GM18873 (cell line): Measurements from ENCODE around the gene ALPK3.
"Not testable (repeated sequence)": the region's sequence is repeated elsewhere in the genome, so short reads cannot be mapped to it uniquely, and the experiment has no call there.

ENCODE experiments used
- ATAC-seq: cut with Tn5 transposase; IDR thresholded peaks from one replicate; pipeline ENCODE4 v1.9.1; 2021; ENCODE audit warnings: mild to moderate bottlenecking, moderate library complexity, moderate number of reproducible peaks; ENCODE audit not compliant: unreplicated experiment, low FRiP score

Gene ALPK3

DNA sequence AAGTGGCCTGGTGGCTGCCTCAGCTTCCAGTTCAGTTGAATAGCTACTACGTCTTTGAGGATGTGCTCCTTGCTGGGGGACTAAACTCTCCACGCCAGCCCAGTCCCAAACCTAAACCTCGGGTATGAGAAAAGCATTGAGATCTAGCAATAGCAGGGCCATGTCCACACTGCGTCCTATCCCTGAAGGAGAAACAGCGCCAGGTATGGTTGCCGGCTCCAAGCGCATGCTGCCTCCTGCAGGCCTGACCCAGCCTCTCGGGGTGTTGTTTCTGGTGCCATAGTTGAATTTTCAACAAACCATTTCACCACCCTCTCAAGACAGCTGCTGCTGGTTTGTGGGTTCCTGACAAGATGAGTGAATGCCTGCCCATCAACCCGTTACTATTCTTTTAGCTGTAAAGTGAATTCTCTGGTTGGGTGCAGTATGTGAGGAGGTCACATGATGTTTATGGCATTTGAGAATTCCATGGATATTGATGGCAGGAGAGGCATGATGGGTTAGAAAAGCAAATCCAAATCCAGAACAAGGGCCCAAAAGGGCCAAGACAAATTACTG lies 54.4 kb downstream of the ALPK3 start:
- no peak for ATAC-seq

DNA sequence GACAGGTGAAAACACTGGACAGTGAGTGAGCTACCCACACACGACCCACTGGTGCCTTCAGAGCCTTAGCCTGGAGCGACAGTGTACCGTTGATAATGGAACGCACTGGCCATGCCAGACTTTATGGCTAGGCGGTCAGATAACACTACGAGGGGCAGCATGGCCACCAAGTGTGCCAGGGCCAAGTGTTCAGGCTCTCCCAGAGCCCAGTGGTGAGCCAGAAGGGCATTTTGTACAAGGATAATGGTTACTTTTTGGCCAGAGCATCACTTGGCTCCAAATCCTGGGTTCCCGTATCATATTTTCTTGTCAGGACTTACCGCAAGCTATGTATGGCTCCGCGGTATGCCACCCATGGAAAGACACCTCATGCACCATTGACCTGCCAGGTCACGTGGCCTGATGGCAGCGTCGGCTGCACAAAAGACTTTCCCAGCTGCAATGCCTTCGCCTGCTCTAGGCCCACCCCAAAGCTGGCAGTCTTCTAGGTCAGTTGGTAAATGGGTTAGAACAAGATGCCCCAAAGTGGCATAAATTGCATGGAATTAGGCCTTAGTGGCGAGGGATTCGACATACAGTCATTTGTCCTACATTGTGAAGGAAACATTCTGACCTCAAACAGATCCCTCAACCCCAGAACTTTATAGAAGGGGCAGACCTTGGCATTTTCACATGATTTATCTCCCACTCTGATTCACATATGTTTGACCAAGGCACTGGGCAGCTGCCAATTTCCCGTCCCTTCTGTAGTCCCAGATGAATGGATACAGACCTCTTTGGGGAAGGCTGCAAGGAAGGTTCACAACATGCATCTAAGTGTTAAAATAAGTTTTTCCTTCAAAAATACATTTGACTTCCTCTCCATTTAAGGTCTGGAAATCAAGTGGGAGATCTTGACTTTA lies 55.1 kb downstream of the ALPK3 start:
- no peak for ATAC-seq

DNA sequence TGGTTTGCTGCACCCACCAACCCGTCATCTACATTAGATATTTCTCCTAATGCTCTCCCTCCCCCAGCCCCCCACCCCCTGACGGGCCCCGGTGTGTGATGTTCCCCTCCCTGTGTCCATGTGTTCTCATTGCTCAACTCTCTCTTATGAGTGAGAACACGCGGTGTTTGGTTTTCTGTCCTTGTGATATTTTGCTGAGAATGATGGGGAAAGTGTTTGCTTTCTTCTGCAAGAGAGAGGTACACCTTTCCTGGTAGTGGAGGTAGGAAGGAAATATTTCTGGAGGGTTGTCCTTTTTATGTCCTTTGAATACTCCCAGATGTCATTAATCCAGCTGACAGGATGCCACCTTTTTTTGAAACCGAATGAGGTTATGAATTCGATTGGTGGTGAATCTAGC lies 56.8 kb downstream of the ALPK3 start:
- no peak for ATAC-seq

DNA sequence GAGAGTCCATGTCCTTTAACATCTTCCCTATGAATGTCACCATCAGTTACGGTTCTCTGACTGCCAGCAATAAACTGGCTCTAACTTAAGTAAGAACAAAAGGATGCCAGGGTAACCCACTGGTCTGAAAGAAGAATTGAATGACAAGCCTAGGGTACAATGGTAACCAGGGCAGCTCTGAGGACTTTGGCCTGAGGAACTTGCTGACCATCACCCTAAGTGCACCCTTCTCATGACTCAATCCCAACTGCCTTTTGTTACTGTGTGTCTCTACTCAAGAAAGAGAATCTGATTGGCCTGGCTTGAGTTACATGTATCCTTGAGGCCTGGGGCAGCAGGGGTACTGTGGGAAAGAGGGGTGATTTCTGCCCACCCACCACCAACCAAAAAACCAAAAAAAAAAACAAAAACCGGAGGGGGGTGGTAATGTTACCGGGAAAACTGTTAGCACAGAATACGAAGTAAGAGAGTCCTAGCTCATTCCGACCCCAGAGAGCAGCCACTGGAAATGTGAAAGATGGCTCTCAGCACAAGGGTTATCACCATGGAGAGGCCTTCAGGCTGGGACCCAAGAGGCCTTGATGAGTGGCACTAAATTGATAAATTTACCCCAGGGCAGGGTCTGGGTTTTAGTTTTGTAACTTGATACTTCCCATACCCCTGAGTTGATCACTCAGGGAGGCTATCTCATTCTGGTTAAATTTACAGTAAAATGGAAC lies 58.0 kb downstream of the ALPK3 start:
- no peak for ATAC-seq

DNA sequence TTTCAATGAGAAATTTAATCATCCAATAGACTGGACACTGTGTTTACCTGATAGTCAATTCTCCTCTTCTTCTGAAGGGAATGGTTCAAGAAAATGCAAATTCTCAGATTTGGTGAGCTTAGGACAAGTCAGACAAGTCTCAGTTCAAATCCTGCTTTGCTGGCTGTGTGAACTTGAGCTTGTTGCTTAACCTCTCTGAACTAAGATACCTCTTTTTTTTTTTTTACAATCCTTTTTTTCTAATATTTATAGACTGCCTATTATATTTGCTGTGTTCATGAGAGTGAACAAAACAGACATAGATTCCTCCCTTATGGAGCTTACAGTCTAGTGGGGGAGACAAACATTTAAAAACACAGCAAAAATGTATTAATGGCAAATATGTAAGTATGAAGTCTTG lies 59.1 kb downstream of the ALPK3 start:
- no peak for ATAC-seq

DNA sequence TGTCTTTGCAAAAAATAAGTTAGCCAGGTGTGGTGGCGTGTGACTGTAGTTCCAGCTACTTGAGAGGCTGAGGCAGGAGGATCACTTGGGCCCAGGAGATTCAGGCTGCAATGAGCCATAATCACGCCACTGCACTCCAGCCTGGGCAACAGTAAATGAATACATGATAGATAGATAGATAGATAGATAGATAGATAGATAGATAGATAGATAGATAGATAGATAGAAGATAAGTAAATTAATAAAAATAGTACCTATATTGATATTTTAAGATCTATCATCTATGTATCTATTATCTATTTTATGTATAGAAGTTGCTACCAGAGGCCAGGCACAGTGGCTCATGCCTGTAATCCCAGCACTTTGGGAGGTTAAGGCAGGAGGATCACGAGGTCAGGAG lies 60.5 kb downstream of the ALPK3 start:
- ATAC-seq = not testable (repeated sequence)

DNA sequence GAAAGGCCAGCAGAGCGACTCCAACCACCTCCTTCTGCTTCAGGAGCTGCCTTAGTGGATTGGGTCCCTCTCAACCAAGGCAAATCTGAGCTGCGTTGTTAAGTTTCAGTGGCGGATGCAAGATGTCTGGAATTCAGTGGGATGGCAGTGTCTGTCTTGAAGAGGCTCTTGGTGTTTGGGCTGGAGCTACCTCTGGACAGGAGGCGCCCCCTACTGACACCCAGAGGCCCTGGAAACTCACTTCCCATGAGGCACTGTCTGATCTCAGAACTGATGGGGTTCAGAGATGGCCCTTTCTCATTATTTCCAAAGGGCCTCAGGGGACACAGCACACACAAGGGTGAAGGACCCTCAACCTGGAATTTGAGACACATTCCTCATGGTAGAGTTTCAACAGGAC lies 61.3 kb downstream of the ALPK3 start:
- no peak for ATAC-seq

DNA sequence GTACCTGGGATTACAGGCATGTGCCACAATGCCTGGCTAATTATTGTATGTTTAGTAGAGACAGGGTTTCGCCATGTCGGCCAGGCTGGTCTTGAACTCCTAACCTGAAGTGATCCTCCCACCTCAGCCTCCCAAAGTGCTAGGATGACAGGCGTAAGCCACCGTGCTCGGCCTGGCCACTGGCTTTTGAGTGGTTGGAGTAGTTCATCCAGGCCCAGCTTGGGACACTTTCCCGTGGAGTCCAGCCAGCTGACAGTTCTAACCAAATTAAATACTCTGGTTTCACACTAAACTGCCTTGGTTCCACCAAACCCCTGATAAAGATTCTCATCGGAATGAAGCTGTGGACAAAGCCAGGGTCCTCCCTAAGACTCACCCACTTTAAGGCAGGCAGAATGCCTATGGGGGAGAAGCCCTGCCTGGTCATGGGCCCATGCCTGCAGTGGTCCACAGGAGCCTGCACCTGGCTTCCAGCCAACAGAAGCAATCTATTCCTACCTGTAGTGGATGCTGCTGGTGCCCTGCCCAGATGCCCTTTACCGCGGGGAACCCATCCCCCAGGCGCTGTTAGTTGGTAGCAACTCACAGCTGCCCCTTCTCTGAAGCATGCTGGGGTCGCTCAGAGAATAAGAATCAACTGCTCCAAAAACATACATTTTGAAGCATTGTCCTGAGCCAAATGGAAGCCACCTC lies 62.1 kb downstream of the ALPK3 start:
- ATAC-seq = no peak

DNA sequence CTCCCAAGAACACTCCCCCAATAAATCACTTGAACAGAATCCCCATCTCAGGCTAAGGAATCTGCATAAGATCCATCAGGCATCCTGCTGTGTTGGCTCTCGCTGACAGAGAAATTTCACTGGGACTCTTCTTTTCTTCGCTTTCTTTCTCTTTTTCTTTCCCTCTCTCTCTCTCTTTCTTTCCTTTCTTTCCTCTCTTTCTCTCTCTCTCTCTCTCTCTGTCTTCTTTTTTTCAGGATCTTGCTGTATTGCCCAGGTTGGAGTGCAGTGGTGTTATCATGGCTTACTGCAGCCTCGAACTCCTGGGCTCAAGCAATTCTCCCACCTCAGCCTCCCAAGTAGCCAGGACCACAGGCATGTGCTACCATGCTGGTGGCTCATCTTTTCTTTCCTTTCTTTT lies 62.9 kb downstream of the ALPK3 start:
- no peak for ATAC-seq

DNA sequence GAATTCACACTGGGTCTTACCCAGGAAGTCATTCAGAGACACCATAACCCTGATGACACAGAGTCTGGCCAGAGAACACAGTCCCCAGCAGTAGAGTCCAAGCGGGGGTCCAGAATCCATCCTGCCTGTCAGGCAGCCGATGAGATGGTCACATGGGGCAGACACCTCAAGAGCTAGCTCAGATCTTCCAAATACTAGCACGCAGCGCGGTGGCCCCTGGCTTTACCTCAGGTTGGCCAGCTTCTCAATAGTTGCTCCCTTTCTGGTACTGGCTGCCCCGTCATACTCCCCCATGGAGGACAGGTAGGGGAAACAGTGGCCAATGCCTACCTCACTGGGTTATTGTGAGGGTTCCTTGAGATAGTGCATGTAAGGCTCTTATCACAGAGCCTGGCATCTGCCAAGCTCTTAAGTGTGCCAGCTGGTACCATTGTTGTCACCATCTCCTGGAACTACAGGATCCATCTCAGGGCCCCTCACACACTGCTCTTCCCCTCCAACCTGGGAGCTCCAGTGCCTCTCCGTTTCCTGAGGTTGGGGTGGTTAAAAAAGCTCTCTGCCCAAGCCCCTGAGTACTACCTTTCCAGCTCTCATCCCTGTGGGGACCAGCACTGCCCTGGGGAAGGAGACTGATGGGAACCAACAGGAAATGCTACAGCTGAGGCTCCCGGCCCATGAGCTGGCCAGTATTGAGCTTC lies 63.8 kb downstream of the ALPK3 start:
- ATAC-seq = no peak

DNA sequence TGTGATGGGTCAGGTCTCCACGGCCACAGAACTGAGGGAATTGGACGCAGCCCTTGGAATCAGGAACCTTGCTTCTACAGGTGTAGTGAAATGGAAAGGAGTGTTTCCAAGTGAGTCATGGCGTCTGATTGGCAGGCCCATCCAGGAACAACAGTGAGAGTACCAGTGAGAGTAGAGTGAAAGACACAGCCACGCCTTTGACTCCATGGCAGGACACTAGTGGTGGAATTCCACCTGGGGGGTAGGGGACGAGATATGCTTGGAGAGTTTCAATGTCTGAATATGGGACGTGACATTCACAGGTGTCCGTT lies 64.3 kb downstream of the ALPK3 start:
- ATAC-seq = no peak

DNA sequence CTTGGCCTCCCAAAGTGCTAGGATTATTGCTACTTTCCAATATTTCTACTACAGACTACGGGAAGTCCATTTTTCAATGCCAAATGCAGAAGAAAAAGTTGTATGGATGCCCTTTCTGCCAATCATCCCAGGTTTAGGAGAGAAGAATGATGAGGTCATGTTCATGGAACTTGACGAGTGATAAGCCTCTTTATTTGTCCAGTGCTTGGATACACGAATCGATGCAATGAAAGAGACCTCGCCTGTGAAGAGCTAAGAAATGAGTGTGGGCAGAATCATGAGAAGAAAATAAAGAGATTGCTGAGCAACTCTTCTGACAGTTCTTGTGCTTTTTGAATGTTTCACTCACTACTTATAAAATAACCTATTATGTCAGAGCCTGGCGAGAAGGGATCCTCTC lies 66.3 kb downstream of the ALPK3 start:
- ATAC-seq = no peak

DNA sequence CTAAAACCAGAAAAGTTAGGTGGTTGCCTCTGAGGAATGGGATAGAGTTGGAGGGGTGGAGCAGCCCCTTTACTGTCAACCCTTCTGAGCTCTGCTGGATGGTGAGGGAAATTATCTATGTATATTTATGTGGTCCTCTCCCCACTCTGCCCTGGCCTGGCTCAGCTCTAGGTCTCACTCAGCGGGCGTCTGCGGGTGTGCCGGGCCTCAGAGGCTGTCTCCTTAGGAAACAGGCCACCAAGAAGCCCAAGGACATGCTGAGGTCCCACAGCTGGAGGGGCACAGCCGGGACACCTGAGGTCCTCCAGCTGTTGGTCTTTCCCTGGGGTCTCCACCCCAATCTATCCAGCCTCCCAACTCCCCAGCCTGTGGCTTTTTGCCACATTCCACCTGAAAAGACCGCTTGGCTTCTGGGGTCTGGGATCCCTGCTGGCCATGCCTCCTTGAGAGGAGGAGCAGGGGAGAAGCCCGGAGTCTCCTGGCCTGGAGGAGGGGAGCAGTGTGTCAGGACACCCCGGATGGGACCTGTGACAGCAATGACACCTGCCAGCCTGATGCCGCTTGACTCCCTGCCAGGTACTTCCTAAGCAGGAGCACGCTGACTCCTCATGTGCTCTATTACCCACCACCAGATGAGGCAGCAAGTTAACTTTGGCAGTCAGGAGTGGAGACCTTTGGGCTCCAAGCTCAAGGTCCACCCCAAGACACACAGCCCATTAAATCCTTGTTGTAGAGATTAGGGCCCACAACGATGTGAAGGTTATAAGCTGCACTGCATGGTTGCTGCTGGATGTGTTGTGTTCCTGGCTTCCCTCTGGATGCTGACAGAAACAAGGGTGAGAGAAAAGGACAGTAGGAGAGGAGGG lies 67.0 kb downstream of the ALPK3 start, which contains the start of gene SLC28A1:
Gene SLC28A1 (plus strand): TSS at position 747 of the 866 bp plus-strand sequence. CDS start 3,099 bp downstream, outside the sequence.
- no peak for ATAC-seq

DNA sequence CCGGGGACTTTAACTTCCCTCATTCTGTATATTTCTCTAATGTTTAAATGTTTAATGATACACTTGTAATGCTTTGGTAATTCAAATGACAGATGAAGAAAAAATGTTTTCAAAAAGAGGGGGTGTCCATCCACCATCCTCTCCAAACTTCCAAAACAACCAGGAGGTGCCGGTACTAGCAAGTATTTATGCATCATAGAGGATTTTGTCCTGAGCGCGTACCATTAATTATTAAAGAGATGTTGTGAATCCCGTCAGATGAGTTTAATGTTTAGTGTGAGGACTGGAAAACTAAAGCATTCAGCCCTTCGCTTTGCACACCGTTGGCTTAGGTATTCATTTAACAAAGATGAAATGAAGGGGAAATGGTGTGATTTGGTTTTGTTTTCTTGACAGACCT lies 68.6 kb downstream of the ALPK3 start:
- no peak for ATAC-seq

DNA sequence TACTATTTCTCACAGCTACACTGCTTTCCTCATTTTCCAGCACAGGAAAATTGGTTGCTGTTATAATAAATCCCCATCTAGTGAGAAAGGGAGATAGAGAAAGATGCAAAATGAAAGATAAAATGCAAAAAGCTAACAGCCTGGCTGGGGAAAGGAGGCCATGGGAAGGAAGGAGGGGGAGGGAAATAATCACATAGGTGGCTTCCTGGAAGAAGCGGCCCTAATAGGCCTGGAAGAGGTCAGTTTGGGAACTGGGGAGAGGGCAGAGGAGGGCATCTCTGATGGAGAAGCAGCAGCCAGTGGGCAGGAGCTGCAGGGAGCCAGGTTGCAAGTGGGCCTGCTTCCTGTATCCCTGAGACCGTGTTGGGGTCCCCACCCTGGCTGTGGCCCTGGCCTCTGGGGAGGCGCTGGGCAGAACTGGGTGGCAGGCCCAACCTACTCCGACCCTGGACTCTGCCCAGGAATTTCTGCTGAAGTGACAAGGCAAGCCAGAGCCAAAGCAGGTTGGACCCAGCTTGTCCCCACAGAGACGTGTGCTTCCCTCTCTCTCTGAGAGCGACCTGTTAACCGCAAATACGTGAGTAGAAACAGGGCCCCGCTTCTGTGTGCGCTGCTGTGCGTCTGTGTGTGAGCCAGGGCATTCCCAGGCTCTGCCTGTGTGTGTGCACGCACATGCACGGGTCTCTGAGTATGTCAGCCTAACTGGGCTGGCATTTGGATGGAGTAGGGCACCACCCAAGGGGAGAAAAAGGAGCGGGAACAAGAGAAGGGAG lies 69.2 kb downstream of the ALPK3 start:
- ATAC-seq = no peak

DNA sequence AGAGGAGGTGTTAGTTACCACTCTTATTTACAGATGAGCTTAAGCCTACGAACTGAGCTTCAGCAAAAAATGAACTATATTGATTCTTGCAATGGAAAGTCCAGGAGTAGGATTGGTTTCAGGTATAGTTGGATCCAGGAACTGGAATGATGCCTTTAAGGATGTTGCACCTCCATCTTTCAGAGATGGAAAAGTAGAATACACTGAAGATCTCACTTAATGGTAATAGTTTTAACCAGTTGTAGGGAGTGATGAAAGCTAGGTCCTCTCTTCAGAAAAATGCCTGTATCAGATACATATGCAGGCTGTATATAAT lies 69.8 kb downstream of the ALPK3 start:
- ATAC-seq = no peak

DNA sequence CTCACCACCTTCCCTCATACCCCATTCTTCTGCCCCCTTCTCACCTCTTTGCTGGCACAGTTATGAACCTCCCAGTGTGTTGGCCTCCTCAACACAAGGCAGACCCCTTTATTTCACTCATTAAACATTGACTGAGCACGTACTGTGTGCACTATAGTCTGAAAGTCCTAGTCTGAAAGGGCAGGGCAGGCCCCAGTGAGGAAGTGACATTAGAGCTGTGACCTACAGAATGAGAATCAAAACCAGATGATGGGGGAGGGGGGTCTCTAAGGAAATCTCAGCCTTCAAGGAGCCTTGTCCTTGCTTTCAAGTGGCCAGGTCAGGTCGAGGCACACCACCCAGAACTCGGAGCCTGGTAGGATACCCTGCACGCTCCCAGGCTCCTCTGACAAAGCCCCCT lies 70.8 kb downstream of the ALPK3 start:
- ATAC-seq = no peak

DNA sequence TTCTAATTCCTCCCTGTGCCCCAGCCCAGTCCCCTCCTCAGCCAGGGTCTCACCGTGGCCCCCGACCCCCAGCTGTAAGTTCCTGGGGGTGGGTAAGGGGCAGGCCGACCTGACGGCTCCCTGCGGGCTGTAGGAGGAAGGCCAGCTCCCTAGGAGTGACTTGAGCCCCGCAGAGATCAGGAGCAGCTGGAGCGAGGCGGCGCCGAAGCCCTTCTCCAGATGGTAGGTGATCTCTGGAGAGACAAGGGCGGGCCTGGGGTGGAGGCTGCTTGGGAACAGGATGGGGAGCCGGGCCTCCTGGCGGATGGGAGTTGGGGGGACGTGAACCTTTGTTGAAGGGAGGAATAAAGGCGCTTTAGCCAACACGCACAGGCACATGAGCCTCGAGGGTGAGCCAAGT lies 71.5 kb downstream of the ALPK3 start:
- no peak for ATAC-seq
